WTC11 (cell line): Measurements from ENCODE around the gene CPEB3. TPM values are rescaled to one million over a fixed set of nuclear protein-coding genes. Genes with fewer than 3 reads are reported as not detected.

Source experiments
- ATAC-seq: fragments of 200-7000 bp; cut with Tn5 transposase; 2 replicates; pipeline ENCODE4 v1.10.0; 2021; ENCODE audit warnings: mild to moderate bottlenecking, moderate library complexity
- CTCF ChIA-PET: fragments of 300-600 bp; sonication (Branson Sonifier 250); formaldehyde crosslinking; loops from one replicate; lab custom pipeline; 2021; ENCODE audit warnings: antibody characterized with exemption; lab: Charles Lee
- POLR2A ChIA-PET: fragments of 350-600 bp; sonication (Branson Sonifier 250); formaldehyde crosslinking; loops from one replicate; lab custom pipeline; 2021; ENCODE audit warnings: antibody characterized with exemption; lab: Charles Lee
- DNase-seq: peaks from one replicate; pipeline ENCODE4 v3.0.0; 2021; ENCODE audit warnings: low spot score
- H3K27ac Mint-ChIP-seq: 2 replicates; pipeline ENCODE4 v1.8.0; 2021; ENCODE audit warnings: mixed read lengths
- H3K27me3 Mint-ChIP-seq: 2 replicates; pipeline ENCODE4 v1.8.0; 2021; ENCODE audit warnings: low read depth, mild to moderate bottlenecking, moderate library complexity, mixed read lengths
- H3K36me3 Mint-ChIP-seq: 2 replicates; pipeline ENCODE4 v1.8.0; 2021; ENCODE audit warnings: mixed read lengths
- H3K4me1 Mint-ChIP-seq: 2 replicates; pipeline ENCODE4 v1.8.0; 2022; ENCODE audit warnings: mixed read lengths
- H3K4me3 Mint-ChIP-seq: 2 replicates; pipeline ENCODE4 v1.8.0; 2021; ENCODE audit warnings: mild to moderate bottlenecking, moderate library complexity, mixed read lengths
- H3K9me3 Mint-ChIP-seq: 2 replicates; pipeline ENCODE4 v1.8.0; 2021; ENCODE audit warnings: mixed read lengths
- AFF4 ChIP-seq: sonication (generic); formaldehyde crosslinking; IDR thresholded peaks from 2 replicates; pipeline ENCODE4 v1.8.1; 2023; ENCODE audit warnings: mild to moderate bottlenecking, missing genetic modification reagents, borderline replicate concordance
- AR ChIP-seq: fragments of 250-450 bp; sonication (Bioruptor Pico); IDR thresholded peaks from 2 replicates; pipeline ENCODE4 v1.9.0; 2021; ENCODE audit warnings: mild to moderate bottlenecking
- CDX4 ChIP-seq: fragments of 250-450 bp; sonication (Bioruptor Pico); IDR thresholded peaks from 2 replicates; pipeline ENCODE4 v1.9.0; 2021; ENCODE audit warnings: moderate library complexity, mild to moderate bottlenecking, inconsistent platforms, borderline replicate concordance
- ELF4 ChIP-seq: sonication (generic); formaldehyde crosslinking; IDR thresholded peaks from 2 replicates; pipeline ENCODE4 v1.8.1; 2022; ENCODE audit warnings: low read depth, mild to moderate bottlenecking, moderate library complexity, missing genetic modification reagents
- ETV6 ChIP-seq: sonication (generic); formaldehyde crosslinking; IDR thresholded peaks from 2 replicates; pipeline ENCODE4 v1.8.1; 2022; ENCODE audit warnings: mild to moderate bottlenecking, missing genetic modification reagents
- FOXP4 ChIP-seq: sonication (generic); formaldehyde crosslinking; IDR thresholded peaks from 2 replicates; pipeline ENCODE4 v1.8.0; 2022; ENCODE audit warnings: mild to moderate bottlenecking, missing genetic modification reagents
- HMGA2 ChIP-seq: fragments of 250-450 bp; sonication (Bioruptor Pico); IDR thresholded peaks from 2 replicates; pipeline ENCODE4 v1.4.0; 2021; ENCODE audit warnings: mild to moderate bottlenecking, moderate library complexity
- NFATC4 ChIP-seq: fragments of 250-450 bp; sonication (Bioruptor Pico); IDR thresholded peaks from 2 replicates; pipeline ENCODE4 v1.9.0; 2021; ENCODE audit warnings: mild to moderate bottlenecking
- NR3C1 ChIP-seq: sonication (generic); formaldehyde crosslinking; conservative IDR thresholded peaks from 2 replicates; pipeline ENCODE4 v1.8.1; 2023; ENCODE audit warnings: low read depth, mild to moderate bottlenecking, missing genetic modification reagents
- OVOL2 ChIP-seq: fragments of 250-450 bp; sonication (Bioruptor Pico); IDR thresholded peaks from 2 replicates; pipeline ENCODE4 v1.9.0; 2021; ENCODE audit warnings: mild to moderate bottlenecking, borderline replicate concordance
- TEAD1 ChIP-seq: sonication (generic); formaldehyde crosslinking; IDR thresholded peaks from 2 replicates; pipeline ENCODE4 v1.8.0; 2022; ENCODE audit warnings: mild to moderate bottlenecking, missing genetic modification reagents
- ZBTB21 ChIP-seq: sonication (generic); formaldehyde crosslinking; IDR thresholded peaks from 2 replicates; pipeline ENCODE4 v1.8.1; 2023; ENCODE audit warnings: mild to moderate bottlenecking, missing genetic modification reagents, borderline replicate concordance
- ZNF219 ChIP-seq: sonication (generic); formaldehyde crosslinking; IDR thresholded peaks from 2 replicates; pipeline ENCODE4 v1.8.0; 2023; ENCODE audit warnings: missing genetic modification reagents, mild to moderate bottlenecking, borderline replicate concordance
- ZNF396 ChIP-seq: fragments of 250-450 bp; sonication (Bioruptor Pico); IDR thresholded peaks from 2 replicates; pipeline ENCODE4 v1.8.0; 2021; ENCODE audit warnings: mild to moderate bottlenecking, moderate library complexity, borderline replicate concordance
- total RNA-seq: library from RNA; stranded (reverse); gene quantifications from 3 replicates; pipeline ENCODE4 v1.2.3, GENCODE V29; 2021
- TF ChIP-seq, protein P1 (sequence below): fragments of 250-450 bp; sonication (Bioruptor Pico); IDR thresholded peaks from 2 replicates; pipeline ENCODE4 v1.9.0; 2021; ENCODE audit warnings: mild to moderate bottlenecking, borderline replicate concordance
- TF ChIP-seq, protein P2 (sequence below): fragments of 250-450 bp; sonication (Bioruptor Pico); IDR thresholded peaks from 2 replicates; pipeline ENCODE4 v1.8.0; 2021; ENCODE audit warnings: mild to moderate bottlenecking

CPEB3 gene
- total RNA-seq, 1 experiment from 2014 or later = 2.4 TPM

- ATAC-seq = no peak
- TF ChIP-seq CDX4 = no peak
- TF ChIP-seq, protein P1, sequence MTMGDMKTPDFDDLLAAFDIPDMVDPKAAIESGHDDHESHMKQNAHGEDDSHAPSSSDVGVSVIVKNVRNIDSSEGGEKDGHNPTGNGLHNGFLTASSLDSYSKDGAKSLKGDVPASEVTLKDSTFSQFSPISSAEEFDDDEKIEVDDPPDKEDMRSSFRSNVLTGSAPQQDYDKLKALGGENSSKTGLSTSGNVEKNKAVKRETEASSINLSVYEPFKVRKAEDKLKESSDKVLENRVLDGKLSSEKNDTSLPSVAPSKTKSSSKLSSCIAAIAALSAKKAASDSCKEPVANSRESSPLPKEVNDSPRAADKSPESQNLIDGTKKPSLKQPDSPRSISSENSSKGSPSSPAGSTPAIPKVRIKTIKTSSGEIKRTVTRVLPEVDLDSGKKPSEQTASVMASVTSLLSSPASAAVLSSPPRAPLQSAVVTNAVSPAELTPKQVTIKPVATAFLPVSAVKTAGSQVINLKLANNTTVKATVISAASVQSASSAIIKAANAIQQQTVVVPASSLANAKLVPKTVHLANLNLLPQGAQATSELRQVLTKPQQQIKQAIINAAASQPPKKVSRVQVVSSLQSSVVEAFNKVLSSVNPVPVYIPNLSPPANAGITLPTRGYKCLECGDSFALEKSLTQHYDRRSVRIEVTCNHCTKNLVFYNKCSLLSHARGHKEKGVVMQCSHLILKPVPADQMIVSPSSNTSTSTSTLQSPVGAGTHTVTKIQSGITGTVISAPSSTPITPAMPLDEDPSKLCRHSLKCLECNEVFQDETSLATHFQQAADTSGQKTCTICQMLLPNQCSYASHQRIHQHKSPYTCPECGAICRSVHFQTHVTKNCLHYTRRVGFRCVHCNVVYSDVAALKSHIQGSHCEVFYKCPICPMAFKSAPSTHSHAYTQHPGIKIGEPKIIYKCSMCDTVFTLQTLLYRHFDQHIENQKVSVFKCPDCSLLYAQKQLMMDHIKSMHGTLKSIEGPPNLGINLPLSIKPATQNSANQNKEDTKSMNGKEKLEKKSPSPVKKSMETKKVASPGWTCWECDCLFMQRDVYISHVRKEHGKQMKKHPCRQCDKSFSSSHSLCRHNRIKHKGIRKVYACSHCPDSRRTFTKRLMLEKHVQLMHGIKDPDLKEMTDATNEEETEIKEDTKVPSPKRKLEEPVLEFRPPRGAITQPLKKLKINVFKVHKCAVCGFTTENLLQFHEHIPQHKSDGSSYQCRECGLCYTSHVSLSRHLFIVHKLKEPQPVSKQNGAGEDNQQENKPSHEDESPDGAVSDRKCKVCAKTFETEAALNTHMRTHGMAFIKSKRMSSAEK (CRISPR knock-in tag) = no peak
- TF ChIP-seq, protein P2, sequence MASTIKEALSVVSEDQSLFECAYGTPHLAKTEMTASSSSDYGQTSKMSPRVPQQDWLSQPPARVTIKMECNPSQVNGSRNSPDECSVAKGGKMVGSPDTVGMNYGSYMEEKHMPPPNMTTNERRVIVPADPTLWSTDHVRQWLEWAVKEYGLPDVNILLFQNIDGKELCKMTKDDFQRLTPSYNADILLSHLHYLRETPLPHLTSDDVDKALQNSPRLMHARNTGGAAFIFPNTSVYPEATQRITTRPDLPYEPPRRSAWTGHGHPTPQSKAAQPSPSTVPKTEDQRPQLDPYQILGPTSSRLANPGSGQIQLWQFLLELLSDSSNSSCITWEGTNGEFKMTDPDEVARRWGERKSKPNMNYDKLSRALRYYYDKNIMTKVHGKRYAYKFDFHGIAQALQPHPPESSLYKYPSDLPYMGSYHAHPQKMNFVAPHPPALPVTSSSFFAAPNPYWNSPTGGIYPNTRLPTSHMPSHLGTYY (CRISPR knock-in tag) = no peak
- no peak for TF ChIP-seq ZNF396 (CRISPR knock-in tag)
- no peak for TF ChIP-seq NFATC4 (CRISPR knock-in tag)
- TF ChIP-seq AR (CRISPR knock-in tag) = no peak
- no peak for TF ChIP-seq NR3C1 (CRISPR knock-in tag)
- TF ChIP-seq FOXP4 = no peak
- no peak for TF ChIP-seq ELF4 (CRISPR knock-in tag)
- TF ChIP-seq ZNF219 (CRISPR knock-in tag) = no peak
- no peak for TF ChIP-seq ZBTB21 (CRISPR knock-in tag)
- no peak for TF ChIP-seq AFF4 (CRISPR knock-in tag)
- no peak for TF ChIP-seq TEAD1 (CRISPR knock-in tag)
- no peak for TF ChIP-seq ETV6 (CRISPR knock-in tag)
- TF ChIP-seq OVOL2 (CRISPR knock-in tag) = no peak
- TF ChIP-seq HMGA2 (CRISPR knock-in tag) = no peak
- TF ChIP-seq, all 79 proteins: peak for 0
These were observed 228.6 kb downstream of the CPEB3 start for GRCh38 chr10:92062273-92062672.

More at GRCh38 chr10:92062273-92062672, 228.6 kb downstream of the CPEB3 start:
- Mint-ChIP-seq H3K4me1 (no peaks in the 10 kb centered on the region), H3K9me3 (no peaks in the 10 kb centered on the region), H3K27ac (no peak overlapping the region), H3K36me3 (no peaks in the 10 kb centered on the region), H3K27me3 (no peaks in the 10 kb centered on the region), H3K4me3 (no peak overlapping the region)
- POLR2A ChIA-PET = interaction anchor here (0.6 to 0.7 kb wide), 3 partner anchors 41 to 254 kb away, joined by 3 to 7 read pairs (median 6); no protein-coding TSS in a partner anchor
- no peak for DNase-seq
- CTCF ChIA-PET = interaction anchor here (0.6 kb wide), 1 partner anchor 372 kb away, joined by 3 read pairs; no protein-coding TSS in a partner anchor
